ENCODE data around the gene NAT9. TPM values are rescaled to one million over a fixed set of nuclear protein-coding genes. Genes with fewer than 3 reads are reported as not detected.

NAT9 gene
- total and polyA plus RNA-seq, 2 experiments from 2014 or later = 29.2 to 34.8 TPM

DNA sequence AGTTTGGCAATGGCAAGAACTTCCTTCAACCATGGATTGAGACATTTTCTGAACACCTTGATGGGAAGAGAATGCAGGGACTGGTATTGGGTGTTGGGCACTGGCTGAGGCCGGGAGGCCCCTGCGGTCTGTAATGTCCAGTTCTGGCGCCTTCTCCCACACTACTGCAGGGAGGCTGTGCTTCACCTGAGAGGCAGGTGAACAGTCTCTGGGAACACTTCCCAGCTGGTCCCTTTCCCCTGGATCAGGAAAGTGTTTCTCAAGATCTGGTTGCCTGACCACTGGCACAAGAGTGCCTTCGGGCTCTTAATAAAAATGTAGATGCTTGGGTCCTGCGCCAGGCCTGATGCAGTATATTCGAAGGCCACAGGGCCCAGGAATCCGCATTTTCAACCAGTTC is 28.5 kb upstream of the NAT9 start:
- Histone ChIP-seq H3K79me2 (no peaks in the 10 kb centered on the region), H3K27ac (no peak overlapping the region), H4K20me1 (ENCODE audit: insufficient read depth, poor library complexity, severe bottlenecking) (no peaks in the 10 kb centered on the region), H3K9me2 (replicated peaks; ENCODE audit: insufficient read depth) (no peaks in the 10 kb centered on the region), H3K9me3 (ENCODE audit: low read depth) (no peaks in the 10 kb centered on the region), H3K4me2 (no peak overlapping the region), H3K27me3 (no peaks in the 10 kb centered on the region), H3K36me3 (replicated peaks; ENCODE audit: insufficient read depth, low read depth) (no peaks in the 10 kb centered on the region), H3K4me1 (ENCODE audit: insufficient read depth) (no peaks in the 10 kb centered on the region), H2AFZ (no peak overlapping the region), H3K4me3 (no peak overlapping the region)
- DNase-seq (ENCODE audit: low spot score) = no peak
- 97% methylated on average over 7 of the region's 7 CpGs for WGBS (ENCODE audit: low lambda C conversion rate, missing lambda C conversion rate)
- TF ChIP-seq EZH2phosphoT487 (IDR thresholded peaks at IDR 0.05; ENCODE audit: low read depth, severe bottlenecking, unreplicated experiment) = no peak
- no peak for TF ChIP-seq EZH2 (IDR thresholded peaks at IDR 0.05; ENCODE audit: borderline replicate concordance)
- TF ChIP-seq, protein P1, sequence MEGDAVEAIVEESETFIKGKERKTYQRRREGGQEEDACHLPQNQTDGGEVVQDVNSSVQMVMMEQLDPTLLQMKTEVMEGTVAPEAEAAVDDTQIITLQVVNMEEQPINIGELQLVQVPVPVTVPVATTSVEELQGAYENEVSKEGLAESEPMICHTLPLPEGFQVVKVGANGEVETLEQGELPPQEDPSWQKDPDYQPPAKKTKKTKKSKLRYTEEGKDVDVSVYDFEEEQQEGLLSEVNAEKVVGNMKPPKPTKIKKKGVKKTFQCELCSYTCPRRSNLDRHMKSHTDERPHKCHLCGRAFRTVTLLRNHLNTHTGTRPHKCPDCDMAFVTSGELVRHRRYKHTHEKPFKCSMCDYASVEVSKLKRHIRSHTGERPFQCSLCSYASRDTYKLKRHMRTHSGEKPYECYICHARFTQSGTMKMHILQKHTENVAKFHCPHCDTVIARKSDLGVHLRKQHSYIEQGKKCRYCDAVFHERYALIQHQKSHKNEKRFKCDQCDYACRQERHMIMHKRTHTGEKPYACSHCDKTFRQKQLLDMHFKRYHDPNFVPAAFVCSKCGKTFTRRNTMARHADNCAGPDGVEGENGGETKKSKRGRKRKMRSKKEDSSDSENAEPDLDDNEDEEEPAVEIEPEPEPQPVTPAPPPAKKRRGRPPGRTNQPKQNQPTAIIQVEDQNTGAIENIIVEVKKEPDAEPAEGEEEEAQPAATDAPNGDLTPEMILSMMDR (IDR thresholded peaks at IDR 0.05; ENCODE audit: poor library complexity) = no peak

- TF ChIP-seq EZH2phosphoT487 (IDR thresholded peaks at IDR 0.05; ENCODE audit: low read depth, severe bottlenecking, unreplicated experiment) (no peak), EZH2 (IDR thresholded peaks at IDR 0.05; ENCODE audit: borderline replicate concordance) (no peak)
- TF ChIP-seq, protein P1 (IDR thresholded peaks at IDR 0.05; ENCODE audit: poor library complexity) = no peak
- Histone ChIP-seq H4K20me1 (ENCODE audit: insufficient read depth, poor library complexity, severe bottlenecking) (no peaks in the 10 kb centered on the region), H3K9me3 (ENCODE audit: low read depth) (no peaks in the 10 kb centered on the region), H3K27me3 (no peaks in the 10 kb centered on the region), H3K27ac (no peak overlapping the region), H3K9me2 (replicated peaks; ENCODE audit: insufficient read depth) (no peaks in the 10 kb centered on the region), H3K79me2 (no peaks in the 10 kb centered on the region), H3K36me3 (replicated peaks; ENCODE audit: insufficient read depth, low read depth) (no peaks in the 10 kb centered on the region), H3K4me2 (no peak overlapping the region), H3K4me3 (no peak overlapping the region), H2AFZ (no peak overlapping the region), H3K4me1 (ENCODE audit: insufficient read depth) (no peaks in the 10 kb centered on the region)
- DNase-seq (ENCODE audit: low spot score) = no peak
- WGBS (ENCODE audit: low lambda C conversion rate, missing lambda C conversion rate) = 90% methylated on average over 5 of the region's 5 CpGs
These were observed 27.8 kb upstream of the NAT9 start for GRCh38 chr17:74803971-74804370.

GRCh38 chr17:74803388-74803930 is 27.3 kb upstream of the NAT9 start:
- Histone ChIP-seq H2AFZ (no peak overlapping the region), H3K79me2 (no peaks in the 10 kb centered on the region), H4K20me1 (ENCODE audit: insufficient read depth, poor library complexity, severe bottlenecking) (no peaks in the 10 kb centered on the region), H3K4me2 (no peak overlapping the region), H3K9me2 (replicated peaks; ENCODE audit: insufficient read depth) (no peaks in the 10 kb centered on the region), H3K27me3 (no peaks in the 10 kb centered on the region), H3K9me3 (ENCODE audit: low read depth) (no peaks in the 10 kb centered on the region), H3K4me3 (no peak overlapping the region), H3K4me1 (ENCODE audit: insufficient read depth) (no peaks in the 10 kb centered on the region), H3K27ac (no peak overlapping the region), H3K36me3 (replicated peaks; ENCODE audit: insufficient read depth, low read depth) (no peaks in the 10 kb centered on the region)
- 94% methylated on average over 12 of the region's 12 CpGs for WGBS (ENCODE audit: low lambda C conversion rate, missing lambda C conversion rate)
- TF ChIP-seq EZH2phosphoT487 (IDR thresholded peaks at IDR 0.05; ENCODE audit: low read depth, severe bottlenecking, unreplicated experiment) = no peak
- TF ChIP-seq, protein P1 (IDR thresholded peaks at IDR 0.05; ENCODE audit: poor library complexity) = no peak
- TF ChIP-seq EZH2 (IDR thresholded peaks at IDR 0.05; ENCODE audit: borderline replicate concordance) = no peak
- no peak for DNase-seq (ENCODE audit: low spot score)
